Measurements from ENCODE around the gene CEP126. TPM values are rescaled to one million over a fixed set of nuclear protein-coding genes. Genes with fewer than 3 reads are reported as not detected.

The CEP126 gene
- 10 to 100 TPM in 2 of 4 donors, 1 to 10 TPM in 2; 6.6 to 11.3 (median 10.1) TPM for total RNA-seq

GRCh38 chr11:101914738-101915426, at the start of gene CEP126:
Gene CEP126 (plus strand): TSS chr11:101915010. CDS start chr11:101915285, 275 bp downstream.
- Histone ChIP-seq H3K4me1 (peaks cover 11 to 38% (median 34%) of the 10 kb centered on the region in 4 donors), H3K9me3 (no peaks in the 10 kb centered on the region), H3K4me3 (peak within 1 kb of the TSS; percentile 67 to 93 (median 79)), H3K27me3 (no peaks in the 10 kb centered on the region), H3K27ac (replicated peaks in 1 of 4) (peak within 1 kb of the TSS; percentile 86 to 91 (median 87)), H3K36me3 (no peaks in the 10 kb centered on the region)
- peak; percentile 98 for DNase-seq (ENCODE audit: extremely low spot score)
- intact Hi-C loops (cut with DNase I) = loop anchor here (5.0 kb wide), 2 partner anchors 38 to 92 kb away; no protein-coding TSS in a partner anchor
- TF ChIP-seq CTCF (IDR thresholded peaks at IDR 0.05) (peak; percentile 46 to 57 (median 54)), POLR2A (IDR thresholded peaks at IDR 0.05; ENCODE audit: low read depth) (no peak), POLR2AphosphoS5 (IDR thresholded peaks at IDR 0.05) (peak; percentile 71 to 77), EP300 (IDR thresholded peaks at IDR 0.05) (no peak)
- WGBS = 0% methylated on average over 20 of the region's 56 CpGs

- intact Hi-C loops (cut with DNase I) = no loop called here
- TF ChIP-seq POLR2AphosphoS5 (IDR thresholded peaks at IDR 0.05) (peak in 1 of 2 donors; percentile 30), CTCF (IDR thresholded peaks at IDR 0.05) (no peak)
- H3K4me1 ChIP-seq = peaks cover 0 to 42% (median 28%) of the 10 kb centered on the region in 4 donors
- H3K27ac ChIP-seq (replicated peaks in 1 of 4) = peak overlapping the region; percentile 9 to 61 (median 32)
- no peak overlapping the region for H3K4me3 ChIP-seq
- DNase-seq (ENCODE audit: extremely low spot score) = no peak
- H3K36me3 ChIP-seq = no peaks in the 10 kb centered on the region
- no peaks in the 10 kb centered on the region for H3K9me3 ChIP-seq
- 56% methylated on average over 5 of the region's 5 CpGs for WGBS
- no peaks in the 10 kb centered on the region for H3K27me3 ChIP-seq
Observed at GRCh38 chr11:101866619-101867491, 48.0 kb upstream of the CEP126 start.

GRCh38 chr11:101867951-101868350, 46.9 kb upstream of the CEP126 start:
- WGBS = 75% methylated on average over 2 of the region's 2 CpGs
- no peaks in the 10 kb centered on the region for H3K9me3 ChIP-seq
- peaks cover 0 to 33% (median 18%) of the 10 kb centered on the region in 4 donors for H3K4me1 ChIP-seq
- TF ChIP-seq EP300 (IDR thresholded peaks at IDR 0.05) = no peak
- no peak for TF ChIP-seq POLR2AphosphoS5 (IDR thresholded peaks at IDR 0.05)
- TF ChIP-seq CTCF (IDR thresholded peaks at IDR 0.05) = no peak
- no peak for TF ChIP-seq POLR2A (IDR thresholded peaks at IDR 0.05; ENCODE audit: low read depth)
- no peak overlapping the region for H3K4me3 ChIP-seq
- intact Hi-C loops (cut with DNase I) = no loop called here
- DNase-seq (ENCODE audit: extremely low spot score) = no peak
- no peaks in the 10 kb centered on the region for H3K36me3 ChIP-seq
- H3K27me3 ChIP-seq = no peaks in the 10 kb centered on the region
- H3K27ac ChIP-seq (replicated peaks in 1 of 4) = peak overlapping the region in 3 of 4 donors; percentile 23 to 61 (median 27)

- intact Hi-C loops (cut with DNase I) = no loop called here
- no peak for DNase-seq (ENCODE audit: extremely low spot score)
- Histone ChIP-seq H3K27me3 (no peaks in the 10 kb centered on the region), H3K27ac (replicated peaks in 1 of 4) (no peak overlapping the region), H3K4me1 (peaks cover 0 to 23% (median 11%) of the 10 kb centered on the region in 4 donors), H3K36me3 (no peaks in the 10 kb centered on the region), H3K4me3 (no peak overlapping the region), H3K9me3 (no peaks in the 10 kb centered on the region)
- TF ChIP-seq POLR2AphosphoS5 (IDR thresholded peaks at IDR 0.05) (no peak), CTCF (IDR thresholded peaks at IDR 0.05) (no peak)
- WGBS = 95% methylated on average over 6 of the region's 6 CpGs
Observed at GRCh38 chr11:101870510-101870909, 44.3 kb upstream of the CEP126 start.

Data from esophagus muscularis mucosa (tissue), 4 donors.